ENCODE data around the gene REXO4.

GRCh38 chr9:133426011-133426410, 8.2 kb upstream of the REXO4 start:
- no peak for TF ChIP-seq CTCF (IDR thresholded peaks at IDR 0.05; ENCODE audit: insufficient read depth, low read depth, low read length)
- no peak for TF ChIP-seq EZH2 (IDR thresholded peaks at IDR 0.05; ENCODE audit: insufficient read depth, low read length)

All from astrocyte (in vitro differentiated cells and primary cell).